ENCODE results near the gene MAGI2.

GRCh38 chr7:78620920-78621319, 832.5 kb downstream of the MAGI2 start:
- TF ChIP-seq CTCF (IDR thresholded peaks at IDR 0.05; ENCODE audit: low read depth, low read length, poor library complexity, severe bottlenecking) (no peak), EZH2phosphoT487 (IDR thresholded peaks at IDR 0.05; ENCODE audit: borderline replicate concordance, low read length) (no peak)
